MM.1S (cell line): ENCODE measurements around the gene CNTNAP2.

Experiments
- EZH2 ChIP-seq: fragments of 300-600 bp; sonication (generic); optimal IDR thresholded peaks from 2 replicates; pipeline ENCODE3; 2017; ENCODE audit warnings: low read depth, mild to moderate bottlenecking, antibody characterized with exemption, low read length, mixed read lengths
- TF ChIP-seq, protein P1 (sequence below): fragments of 300-600 bp; sonication (generic); IDR thresholded peaks from 2 replicates; pipeline ENCODE4 v1.5.1; 2016; ENCODE audit warnings: antibody characterized with exemption, low read length, mixed read lengths

- TF ChIP-seq, protein P1, sequence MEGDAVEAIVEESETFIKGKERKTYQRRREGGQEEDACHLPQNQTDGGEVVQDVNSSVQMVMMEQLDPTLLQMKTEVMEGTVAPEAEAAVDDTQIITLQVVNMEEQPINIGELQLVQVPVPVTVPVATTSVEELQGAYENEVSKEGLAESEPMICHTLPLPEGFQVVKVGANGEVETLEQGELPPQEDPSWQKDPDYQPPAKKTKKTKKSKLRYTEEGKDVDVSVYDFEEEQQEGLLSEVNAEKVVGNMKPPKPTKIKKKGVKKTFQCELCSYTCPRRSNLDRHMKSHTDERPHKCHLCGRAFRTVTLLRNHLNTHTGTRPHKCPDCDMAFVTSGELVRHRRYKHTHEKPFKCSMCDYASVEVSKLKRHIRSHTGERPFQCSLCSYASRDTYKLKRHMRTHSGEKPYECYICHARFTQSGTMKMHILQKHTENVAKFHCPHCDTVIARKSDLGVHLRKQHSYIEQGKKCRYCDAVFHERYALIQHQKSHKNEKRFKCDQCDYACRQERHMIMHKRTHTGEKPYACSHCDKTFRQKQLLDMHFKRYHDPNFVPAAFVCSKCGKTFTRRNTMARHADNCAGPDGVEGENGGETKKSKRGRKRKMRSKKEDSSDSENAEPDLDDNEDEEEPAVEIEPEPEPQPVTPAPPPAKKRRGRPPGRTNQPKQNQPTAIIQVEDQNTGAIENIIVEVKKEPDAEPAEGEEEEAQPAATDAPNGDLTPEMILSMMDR = no peak
- no peak for TF ChIP-seq EZH2
Measured at GRCh38 chr7:146652176-146652575, 535.6 kb downstream of the CNTNAP2 start.
